HG02798 (cell line): ENCODE results near the gene HDAC11.

Experiments
- ATAC-seq: cut with Tn5 transposase; IDR thresholded peaks from one replicate; pipeline ENCODE4 v1.9.1; 2021; ENCODE audit warnings: mild to moderate bottlenecking; ENCODE audit not compliant: unreplicated experiment, poor library complexity

Gene HDAC11

GRCh38 chr3:13552857-13553652 is 72.9 kb downstream of the HDAC11 start:
- ATAC-seq, result no peak

- no peak for ATAC-seq
Observed at GRCh38 chr3:13553686-13554085, 73.6 kb downstream of the HDAC11 start.

GRCh38 chr3:13555753-13556152 is 75.6 kb downstream of the HDAC11 start:
- no peak for ATAC-seq
